GM21526 (cell line): ENCODE measurements around the gene ABLIM2.

ENCODE experiments used
- ATAC-seq: cut with Tn5 transposase; IDR thresholded peaks from one replicate; pipeline ENCODE4 v1.9.1; 2021; ENCODE audit warnings: moderate library complexity; ENCODE audit not compliant: unreplicated experiment, low FRiP score

The ABLIM2 gene

GRCh38 chr4:8108261-8108660, 50.4 kb downstream of the ABLIM2 start:
- ATAC-seq, result no peak

GRCh38 chr4:8107146-8107657, 51.4 kb downstream of the ABLIM2 start:
- ATAC-seq, result no peak

GRCh38 chr4:8106451-8107025, 52.1 kb downstream of the ABLIM2 start:
- no peak for ATAC-seq

GRCh38 chr4:8105306-8106100, 53.1 kb downstream of the ABLIM2 start:
- ATAC-seq, result no peak

GRCh38 chr4:8104491-8105305, 53.9 kb downstream of the ABLIM2 start:
- no peak for ATAC-seq

- ATAC-seq, result no peak
Measured at GRCh38 chr4:8103421-8104390, 54.9 kb downstream of the ABLIM2 start.

- no peak for ATAC-seq
Measured at GRCh38 chr4:8102831-8103230, 55.8 kb downstream of the ABLIM2 start.

GRCh38 chr4:8102076-8102355, 56.6 kb downstream of the ABLIM2 start:
- ATAC-seq, result no peak

GRCh38 chr4:8101213-8102075, 57.2 kb downstream of the ABLIM2 start:
- no peak for ATAC-seq

- ATAC-seq, result no peak
Measured at GRCh38 chr4:8099981-8100464, 58.6 kb downstream of the ABLIM2 start.

- no peak for ATAC-seq
Measured at GRCh38 chr4:8098506-8098905, 60.1 kb downstream of the ABLIM2 start.

- no peak for ATAC-seq
Measured at GRCh38 chr4:8097721-8098345, 60.8 kb downstream of the ABLIM2 start.

- no peak for ATAC-seq
Measured at GRCh38 chr4:8097141-8097541, 61.5 kb downstream of the ABLIM2 start.

- ATAC-seq, result no peak
Measured at GRCh38 chr4:8096690-8097061, 61.9 kb downstream of the ABLIM2 start.

- ATAC-seq, result no peak
Measured at GRCh38 chr4:8095956-8096689, 62.5 kb downstream of the ABLIM2 start.

- ATAC-seq, result no peak
Measured at GRCh38 chr4:8093587-8094274, 64.9 kb downstream of the ABLIM2 start.

GRCh38 chr4:8092282-8092681, 66.3 kb downstream of the ABLIM2 start:
- ATAC-seq, result no peak
